Stimulated activated CD8-positive, alpha-beta memory T cell treated with anti-CD3 and anti-CD28 coated beads, Interleukin-12 subunit alpha, Interleukin-12 subunit beta, amount 100 ng/mL, for 24 hours (primary cell): ENCODE results near the gene MRNIP.
A peak's percentile ranks its signal among the peaks of the same experiment; 100 is the strongest.
"Not testable (repeated sequence)": the region's sequence is repeated elsewhere in the genome, so short reads cannot be mapped to it uniquely, and the experiment has no call there.

ENCODE experiments used
- DNase-seq: peaks from one replicate; pipeline ENCODE4 v3.0.0-alpha.2; 2020; ENCODE audit errors: extremely low read depth

Gene MRNIP

GRCh38 chr5:179871533-179871932 is 12.9 kb upstream of the MRNIP start:
- not testable (repeated sequence) for DNase-seq

- no peak for DNase-seq
Observed at GRCh38 chr5:179870952-179871351, 12.3 kb upstream of the MRNIP start.

GRCh38 chr5:179870403-179870903 is 11.8 kb upstream of the MRNIP start:
- no peak for DNase-seq

- DNase-seq: no peak
Observed at GRCh38 chr5:179869641-179870402, 11.2 kb upstream of the MRNIP start.

- DNase-seq: no peak
Observed at GRCh38 chr5:179869101-179869500, 10.5 kb upstream of the MRNIP start.

- no peak for DNase-seq
Observed at GRCh38 chr5:179868541-179868940, 9.9 kb upstream of the MRNIP start.

GRCh38 chr5:179867476-179867875 is 8.9 kb upstream of the MRNIP start:
- no peak for DNase-seq

- no peak for DNase-seq
Observed at GRCh38 chr5:179867079-179867465, 8.5 kb upstream of the MRNIP start.

- DNase-seq: no peak
Observed at GRCh38 chr5:179866241-179867078, 7.8 kb upstream of the MRNIP start.

GRCh38 chr5:179865491-179866240 is 7.0 kb upstream of the MRNIP start:
- DNase-seq: no peak

GRCh38 chr5:179864686-179865085 is 6.1 kb upstream of the MRNIP start:
- no peak for DNase-seq

- DNase-seq: no peak
Observed at GRCh38 chr5:179863449-179864085, 5.0 kb upstream of the MRNIP start.

GRCh38 chr5:179862891-179863290 is 4.3 kb upstream of the MRNIP start:
- no peak for DNase-seq

GRCh38 chr5:179862296-179862695 is 3.7 kb upstream of the MRNIP start:
- DNase-seq: no peak

- DNase-seq: no peak
Observed at GRCh38 chr5:179860301-179860700, 1.7 kb upstream of the MRNIP start.

GRCh38 chr5:179858241-179858585 is 404 bp downstream of the MRNIP start:
- peak; percentile 9 for DNase-seq

GRCh38 chr5:179854356-179854755 is 4.3 kb downstream of the MRNIP start:
- DNase-seq: no peak

GRCh38 chr5:179852993-179853547 is 5.5 kb downstream of the MRNIP start:
- no peak for DNase-seq

- no peak for DNase-seq
Observed at GRCh38 chr5:179841621-179842020, 17.0 kb downstream of the MRNIP start.

GRCh38 chr5:179840766-179841165 is 17.9 kb downstream of the MRNIP start:
- DNase-seq: no peak

GRCh38 chr5:179840321-179840720 is 18.3 kb downstream of the MRNIP start:
- DNase-seq: no peak
